GM12872 (cell line): ENCODE data around the gene DPPA2.

ENCODE experiments used
- TF ChIP-seq, protein P1 (sequence below): IDR thresholded peaks from 3 replicates; pipeline ENCODE4 v1.5.1; 2011; ENCODE audit warnings: low read depth, mild to moderate bottlenecking, low read length, moderate library complexity; ENCODE audit not compliant: insufficient read depth

Gene DPPA2

DNA sequence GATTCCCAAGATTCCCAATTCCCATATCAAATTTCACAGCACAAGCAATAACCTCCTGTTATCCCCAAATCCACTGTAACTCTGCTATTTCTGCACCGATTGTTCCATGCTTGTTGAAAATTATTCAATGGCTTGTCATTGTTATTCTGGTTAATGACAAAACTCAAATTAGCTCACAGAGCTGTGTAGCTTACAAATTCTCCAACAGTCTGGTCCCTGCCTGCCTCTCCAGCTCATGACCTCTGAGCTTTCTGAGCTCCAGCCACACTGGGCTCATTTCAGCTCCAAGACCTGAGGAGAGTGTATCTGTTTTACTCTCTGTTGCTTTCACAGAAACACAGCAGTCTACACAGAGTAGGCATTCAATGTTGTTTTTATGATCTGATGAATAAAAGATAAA is 3.3 kb downstream of the DPPA2 start:
- TF ChIP-seq, protein P1, sequence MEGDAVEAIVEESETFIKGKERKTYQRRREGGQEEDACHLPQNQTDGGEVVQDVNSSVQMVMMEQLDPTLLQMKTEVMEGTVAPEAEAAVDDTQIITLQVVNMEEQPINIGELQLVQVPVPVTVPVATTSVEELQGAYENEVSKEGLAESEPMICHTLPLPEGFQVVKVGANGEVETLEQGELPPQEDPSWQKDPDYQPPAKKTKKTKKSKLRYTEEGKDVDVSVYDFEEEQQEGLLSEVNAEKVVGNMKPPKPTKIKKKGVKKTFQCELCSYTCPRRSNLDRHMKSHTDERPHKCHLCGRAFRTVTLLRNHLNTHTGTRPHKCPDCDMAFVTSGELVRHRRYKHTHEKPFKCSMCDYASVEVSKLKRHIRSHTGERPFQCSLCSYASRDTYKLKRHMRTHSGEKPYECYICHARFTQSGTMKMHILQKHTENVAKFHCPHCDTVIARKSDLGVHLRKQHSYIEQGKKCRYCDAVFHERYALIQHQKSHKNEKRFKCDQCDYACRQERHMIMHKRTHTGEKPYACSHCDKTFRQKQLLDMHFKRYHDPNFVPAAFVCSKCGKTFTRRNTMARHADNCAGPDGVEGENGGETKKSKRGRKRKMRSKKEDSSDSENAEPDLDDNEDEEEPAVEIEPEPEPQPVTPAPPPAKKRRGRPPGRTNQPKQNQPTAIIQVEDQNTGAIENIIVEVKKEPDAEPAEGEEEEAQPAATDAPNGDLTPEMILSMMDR: no peak

DNA sequence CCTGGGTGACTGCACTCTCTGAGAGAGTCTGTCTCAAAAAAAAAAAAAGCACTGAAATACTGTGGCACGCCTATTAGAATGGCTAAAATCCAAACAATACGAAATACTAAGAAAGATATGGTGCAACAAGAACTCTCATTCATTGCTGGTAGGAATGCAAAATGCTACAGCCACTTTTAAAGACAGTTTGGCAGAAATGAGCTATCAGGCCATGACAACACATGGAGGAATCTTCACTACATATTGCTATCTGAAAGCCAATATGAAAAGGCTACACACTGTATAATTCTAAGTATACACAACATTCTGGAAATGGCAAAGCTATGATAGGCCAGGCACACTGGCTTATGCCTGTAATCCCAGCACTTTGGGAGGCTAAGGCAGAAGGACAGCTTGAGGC is 18.8 kb downstream of the DPPA2 start:
- TF ChIP-seq, protein P1: no peak

DNA sequence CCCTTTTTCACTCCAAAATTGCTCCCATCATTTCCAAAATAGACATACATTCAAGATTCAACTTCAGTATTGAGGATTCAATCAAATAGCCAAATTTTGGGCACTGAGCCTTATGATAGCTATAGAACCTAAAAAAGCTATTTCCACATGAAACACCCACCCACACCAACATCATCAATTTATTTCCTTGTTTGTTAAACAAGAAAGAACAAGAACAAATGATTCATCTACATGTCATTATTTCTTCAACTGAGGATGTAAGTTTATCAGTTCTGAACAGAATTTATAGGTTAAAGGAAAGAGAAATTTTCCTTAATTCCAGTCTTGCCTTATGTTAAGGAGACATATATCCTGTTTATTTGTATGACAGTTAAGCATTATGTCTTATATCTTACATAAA is 32.2 kb downstream of the DPPA2 start:
- TF ChIP-seq, protein P1: no peak

DNA sequence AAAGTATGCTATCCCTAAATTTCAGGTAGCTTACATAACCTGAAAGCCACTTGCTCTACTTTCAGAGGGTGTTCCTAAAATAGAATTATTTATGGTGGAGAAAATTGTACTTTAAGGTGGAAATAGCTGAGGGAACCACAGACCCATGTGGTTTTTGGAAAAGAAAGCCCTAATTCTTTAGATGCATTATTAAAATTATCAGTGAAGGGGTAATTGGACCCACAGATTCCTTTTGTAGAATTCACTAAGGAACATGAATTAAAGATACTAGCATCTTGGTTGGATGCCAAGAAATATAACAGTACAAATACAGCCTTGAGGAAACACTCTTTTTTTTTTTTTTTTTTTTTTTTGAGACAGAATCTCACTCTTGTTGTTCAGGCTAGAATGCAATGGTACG is 37.8 kb downstream of the DPPA2 start:
- TF ChIP-seq, protein P1: no peak

DNA sequence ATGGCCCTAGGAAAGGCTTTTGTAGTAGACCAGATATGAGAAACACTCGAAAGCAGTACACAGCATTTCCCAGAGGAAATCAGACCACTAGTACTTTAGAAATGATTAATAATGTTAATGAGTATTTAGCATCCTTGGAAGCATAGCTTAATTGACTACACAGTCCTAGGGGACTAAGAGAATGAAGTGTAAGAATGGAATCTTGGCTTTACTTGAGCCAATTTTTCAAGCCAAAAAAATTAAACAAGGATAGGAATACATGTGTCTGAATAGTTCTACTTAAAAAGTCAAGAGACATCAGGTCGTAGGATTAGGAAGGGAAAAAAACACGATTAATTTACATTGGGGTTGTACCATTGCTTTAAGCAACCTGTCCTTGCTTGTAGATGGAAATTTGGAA is 38.2 kb downstream of the DPPA2 start:
- TF ChIP-seq, protein P1: no peak

DNA sequence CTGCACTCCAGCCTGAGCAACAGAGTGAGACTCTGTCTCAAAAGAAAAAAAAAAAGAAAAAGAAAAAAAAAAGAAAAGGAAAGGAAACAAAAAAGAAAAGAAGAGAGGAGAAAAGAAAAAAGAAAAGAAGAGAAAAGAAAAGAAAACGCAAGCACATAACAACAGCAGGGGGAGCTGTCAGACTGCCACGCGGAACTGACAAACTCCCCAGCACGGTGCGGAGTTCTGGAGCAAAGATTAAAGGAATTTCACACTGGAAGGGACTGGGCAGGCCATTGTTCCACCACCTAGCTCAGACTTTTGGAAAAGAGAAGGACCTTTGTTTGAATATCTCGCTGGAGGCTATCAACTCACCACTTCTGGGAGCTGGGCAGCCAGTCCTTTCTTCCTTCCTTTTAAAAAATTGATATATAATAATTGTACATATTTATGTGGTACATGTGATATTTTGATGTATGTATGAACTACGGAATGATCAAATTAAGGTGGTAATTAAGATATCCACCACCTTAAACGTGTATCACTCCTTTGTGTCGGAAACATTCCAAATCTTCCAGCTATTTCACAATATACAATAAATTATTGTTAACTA is 40.5 kb downstream of the DPPA2 start:
- TF ChIP-seq, protein P1: peak; percentile 41; the same call in 2 of the 3 replicates

DNA sequence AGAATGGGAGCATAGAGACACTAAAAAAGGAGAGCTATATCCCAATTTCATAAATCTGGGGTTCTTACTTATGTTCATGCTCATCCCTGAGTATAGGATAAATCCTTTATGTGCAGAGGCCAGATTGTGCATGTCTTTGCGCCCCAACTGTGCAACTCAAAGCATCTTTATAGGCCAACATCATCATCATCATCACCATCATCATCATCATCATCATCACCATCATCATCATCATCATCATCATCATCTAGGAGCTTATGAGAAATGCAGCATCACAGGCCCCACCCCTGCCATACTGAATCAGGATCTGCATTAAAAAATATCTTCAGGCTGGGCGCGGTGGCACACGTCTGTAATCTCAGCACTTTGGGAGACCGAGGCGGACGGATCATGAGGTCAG is 45.5 kb downstream of the DPPA2 start:
- TF ChIP-seq, protein P1: no peak
